HG02885 (cell line): ENCODE results near the gene DNAAF3.
A peak's percentile ranks its signal among the peaks of the same experiment; 100 is the strongest.
"Not testable (repeated sequence)": the region's sequence is repeated elsewhere in the genome, so short reads cannot be mapped to it uniquely, and the experiment has no call there.

Source experiments
- ATAC-seq: cut with Tn5 transposase; IDR thresholded peaks from one replicate; pipeline ENCODE4 v1.9.1; 2021; ENCODE audit warnings: mild to moderate bottlenecking; ENCODE audit not compliant: unreplicated experiment, poor library complexity

DNAAF3 gene

DNA sequence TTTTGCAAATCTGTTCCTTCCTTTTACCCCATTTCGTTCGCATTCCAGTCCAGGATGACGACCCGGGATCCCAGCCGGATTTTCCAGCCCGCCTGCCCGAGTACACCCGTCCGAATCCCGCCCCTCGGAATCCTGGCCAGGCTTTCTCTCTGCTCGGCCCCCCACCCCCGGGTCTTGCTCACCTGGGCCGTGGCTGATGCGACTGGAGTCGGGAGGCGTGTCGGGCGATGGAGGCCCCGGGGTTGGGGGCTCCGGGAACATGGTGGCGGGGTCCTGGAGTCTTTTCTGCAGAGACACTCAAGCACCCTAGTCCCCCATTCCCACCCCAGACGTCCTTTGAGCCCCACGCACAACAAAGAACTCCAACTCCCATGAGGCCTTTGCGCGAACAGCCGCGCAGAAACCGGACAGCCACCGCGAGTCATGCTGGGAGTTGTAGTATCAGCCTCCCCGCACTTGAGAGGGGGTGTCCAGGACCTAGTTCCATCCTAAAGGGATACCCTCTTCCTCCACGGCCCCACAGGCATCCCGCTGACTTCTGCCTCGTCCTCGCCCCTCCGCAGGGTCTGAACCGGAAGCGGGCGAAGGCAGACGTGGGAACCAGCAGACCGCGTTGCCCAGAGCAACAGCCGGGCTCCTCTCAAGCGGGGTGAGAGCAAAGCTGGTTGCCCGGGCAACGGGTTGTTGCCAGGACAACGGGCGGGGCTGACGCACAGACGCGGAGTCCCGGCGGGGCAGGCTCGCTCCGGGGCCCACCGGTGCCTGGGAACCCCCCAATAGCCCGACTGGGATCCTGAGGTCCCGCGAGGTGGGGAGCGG lies 12.6 kb upstream of the DNAAF3 start:
- peak; percentile 75 for ATAC-seq

DNA sequence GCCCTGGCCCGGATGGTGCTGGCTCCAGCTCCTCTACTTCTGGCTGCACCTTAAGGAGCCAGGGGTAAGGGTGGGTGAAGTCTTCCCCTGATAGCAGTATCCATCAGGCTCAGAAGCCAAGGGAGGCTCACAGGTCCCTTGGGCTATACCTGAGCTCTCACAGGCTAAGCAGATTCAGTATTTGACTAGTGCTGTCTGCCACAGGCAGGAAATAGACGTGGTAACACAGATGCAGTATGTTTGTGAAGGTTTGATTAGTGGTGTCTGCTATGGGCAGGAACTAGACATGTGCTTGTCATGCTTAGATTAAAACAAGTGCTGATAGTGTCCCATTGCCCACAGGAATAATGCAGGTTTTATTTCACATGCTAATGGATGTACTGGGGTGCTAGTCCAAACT lies 9.7 kb upstream of the DNAAF3 start:
- no peak for ATAC-seq

DNA sequence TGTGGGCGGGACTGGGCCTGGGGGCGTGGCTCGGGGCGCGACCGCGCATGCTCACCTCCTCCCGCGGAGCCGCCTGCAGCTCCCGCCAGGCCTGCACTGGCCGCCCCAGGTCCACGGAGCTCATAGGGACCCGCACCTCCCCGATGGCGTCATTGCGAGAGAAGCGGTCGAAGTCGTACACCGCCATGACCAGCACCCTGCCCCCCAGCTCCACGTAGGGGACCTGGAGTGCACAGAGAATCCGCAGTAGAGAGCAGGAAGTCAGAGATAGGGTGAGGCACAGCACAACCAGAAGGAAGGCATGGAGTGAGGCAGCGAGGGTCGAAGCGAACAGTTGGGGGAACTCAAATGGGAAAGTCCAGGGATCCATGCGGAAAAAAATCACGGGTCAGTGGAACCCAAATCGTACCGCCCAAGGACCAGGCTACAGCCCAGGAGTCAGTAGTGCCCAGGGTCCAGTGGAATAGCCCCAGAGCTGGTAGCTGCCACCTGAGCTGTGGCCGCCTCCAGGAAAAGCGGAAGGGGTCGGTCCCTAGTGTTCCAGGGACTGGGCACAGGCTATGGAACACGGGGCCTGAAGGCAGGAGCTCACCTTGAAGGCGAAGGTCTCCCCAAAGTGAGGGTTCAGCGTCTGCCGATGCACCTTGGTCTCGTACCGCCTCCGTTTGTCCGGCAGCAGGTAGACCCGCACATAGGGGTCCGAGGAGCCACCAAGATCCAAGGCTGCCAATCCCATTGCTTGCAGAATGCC lies 8.9 kb upstream of the DNAAF3 start:
- ATAC-seq = no peak

DNA sequence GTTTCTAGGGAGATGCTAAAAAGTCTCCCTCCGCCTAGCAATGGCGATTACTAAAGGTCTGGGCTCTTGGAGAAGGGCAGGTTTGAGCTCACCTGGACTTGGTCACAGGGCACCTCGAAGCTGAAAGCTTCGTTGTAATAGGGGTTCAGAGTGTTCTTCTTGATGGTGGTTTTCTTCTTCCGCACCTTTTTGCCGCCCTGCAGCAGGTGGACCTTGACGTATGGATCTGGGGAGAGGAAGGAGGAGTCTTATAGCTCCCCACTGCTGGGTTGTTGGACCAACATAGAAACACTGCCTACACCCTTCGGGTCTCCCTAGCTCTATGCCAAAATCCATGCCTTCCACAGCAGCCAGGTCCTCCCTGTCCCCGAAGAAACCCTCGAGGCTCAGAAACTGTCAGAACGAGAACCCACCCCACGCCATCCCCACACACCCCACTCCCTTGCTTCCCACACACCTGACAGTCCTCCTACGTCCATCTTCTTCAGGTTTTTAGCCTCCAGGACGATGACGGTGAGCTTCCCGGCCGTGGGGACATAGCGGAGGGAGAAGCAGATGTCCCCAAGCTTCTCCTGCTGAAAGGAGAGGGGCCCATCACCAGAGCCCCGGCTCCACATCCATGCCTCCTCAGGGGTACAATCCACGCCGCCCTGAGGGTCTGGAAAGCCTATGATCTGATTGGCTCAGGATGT lies 8.2 kb upstream of the DNAAF3 start:
- no peak for ATAC-seq

DNA sequence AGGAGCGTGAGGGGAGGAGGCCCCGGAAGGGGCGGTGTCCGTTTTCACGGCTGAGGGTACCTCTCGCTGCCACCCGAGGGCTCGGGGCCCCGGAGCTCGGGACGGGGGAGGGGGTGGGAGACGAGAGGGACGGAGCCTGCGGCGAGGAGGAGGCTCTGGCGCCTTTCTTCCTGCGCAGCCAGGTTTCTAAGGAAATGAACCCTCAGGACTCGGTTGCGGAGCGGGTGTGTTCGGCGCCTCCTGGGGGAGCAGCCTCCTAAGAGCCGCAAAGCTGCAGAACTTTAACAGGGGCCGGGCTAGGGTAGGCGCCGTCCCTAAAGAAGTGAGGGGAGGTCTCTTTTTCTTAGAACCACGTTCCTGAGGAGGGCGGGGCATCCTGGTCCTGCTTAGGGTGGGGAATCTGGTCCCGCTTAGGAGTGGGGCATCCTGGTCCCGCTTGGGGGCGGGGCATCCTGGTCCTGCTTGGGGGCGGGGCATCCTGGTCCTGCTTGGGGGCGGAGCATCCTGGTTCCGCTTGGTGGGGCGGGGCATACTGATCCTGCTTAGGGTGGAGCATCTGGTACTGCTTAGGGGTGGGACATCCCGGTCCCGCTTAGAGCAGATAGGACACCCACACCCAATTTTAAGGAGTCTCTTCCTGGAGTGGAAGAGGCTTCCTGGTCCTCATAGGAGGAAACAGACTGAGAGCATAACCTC lies 7.4 kb upstream of the DNAAF3 start:
- ATAC-seq = no peak

DNA sequence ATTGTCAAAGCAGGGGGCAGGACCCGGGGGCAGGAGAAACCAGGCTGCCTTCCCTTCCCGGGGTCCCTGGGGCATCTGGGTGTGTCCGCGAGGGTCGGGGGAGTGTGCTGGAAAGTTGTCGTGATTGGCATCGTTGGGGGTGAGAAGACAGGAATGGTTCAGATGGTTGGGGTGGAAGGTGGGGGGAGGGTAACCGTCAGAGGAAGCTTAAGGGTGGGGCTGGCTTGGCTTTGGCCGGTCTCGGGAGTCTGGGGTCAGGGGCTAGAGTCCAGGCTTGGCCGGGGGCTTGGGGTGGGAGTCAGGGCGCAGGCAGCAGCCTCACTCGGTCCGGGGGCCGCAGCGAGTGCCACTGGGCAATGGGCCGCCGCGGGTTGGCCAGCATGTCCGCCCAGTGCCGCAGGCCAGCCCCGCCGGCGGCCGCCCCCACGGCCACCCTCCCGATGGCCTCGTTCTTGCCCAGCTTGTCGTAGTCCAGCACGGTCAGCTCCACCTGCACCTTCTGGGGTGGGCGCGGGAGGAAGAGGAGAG lies 6.8 kb upstream of the DNAAF3 start:
- no peak for ATAC-seq

DNA sequence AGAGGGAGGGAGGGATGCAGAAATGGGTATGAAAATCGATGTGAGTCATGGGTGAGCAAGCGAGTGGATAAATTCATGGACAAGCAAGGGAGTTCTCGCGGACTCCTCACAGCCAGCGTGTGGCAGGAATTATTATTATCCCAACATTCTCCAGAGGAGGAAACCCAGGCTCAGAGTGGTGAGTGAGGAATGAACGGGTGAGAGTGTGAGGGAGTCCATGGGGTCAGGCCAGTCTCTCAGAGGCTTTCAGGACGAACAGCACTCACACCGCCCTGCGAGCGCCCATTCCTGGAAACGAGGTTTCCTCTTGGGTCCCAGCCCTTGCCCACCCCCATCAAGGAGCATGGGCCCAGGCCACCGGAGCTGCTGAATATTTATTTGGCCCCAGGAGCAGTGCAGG lies 6.3 kb upstream of the DNAAF3 start:
- no peak for ATAC-seq

DNA sequence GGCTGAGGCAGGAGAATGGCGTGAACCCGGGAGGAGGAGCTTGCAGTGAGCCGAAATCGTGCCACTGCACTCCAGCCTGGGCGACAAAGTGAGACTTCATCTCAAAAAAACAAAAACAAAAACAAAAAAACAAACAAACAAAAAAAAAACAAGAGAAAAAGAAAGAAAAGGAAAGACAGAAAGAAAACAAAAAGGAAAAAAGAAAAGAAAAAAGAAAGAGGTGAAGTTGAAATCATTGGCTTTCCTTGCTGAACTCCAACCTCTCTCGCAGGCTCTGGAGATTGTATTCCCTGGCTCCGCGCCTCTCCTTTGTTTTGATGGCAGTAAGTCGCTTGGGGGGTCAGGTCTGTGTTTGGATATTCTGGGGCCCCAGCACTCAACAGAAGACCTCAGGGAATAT lies 5.9 kb upstream of the DNAAF3 start:
- not testable (repeated sequence) for ATAC-seq

DNA sequence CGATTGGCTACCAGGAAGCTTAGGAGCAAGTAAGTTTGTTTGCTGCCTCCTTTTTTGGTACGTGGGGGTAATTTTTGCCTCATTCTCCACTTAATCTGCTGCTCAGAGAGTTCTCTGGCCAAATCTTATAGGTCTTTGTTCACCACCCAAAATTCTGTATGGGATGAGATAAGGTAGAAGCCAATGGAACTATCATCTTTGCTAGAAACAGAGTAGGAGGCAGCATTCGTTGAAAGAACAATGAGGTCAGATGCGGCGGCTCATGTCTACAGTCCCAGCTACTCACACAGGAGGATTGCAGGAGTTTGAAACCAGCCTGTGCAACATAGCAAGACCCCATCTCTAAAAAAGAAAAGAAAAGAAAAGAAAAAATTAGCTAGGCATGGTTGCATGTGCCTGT lies 5.0 kb upstream of the DNAAF3 start:
- no peak for ATAC-seq

DNA sequence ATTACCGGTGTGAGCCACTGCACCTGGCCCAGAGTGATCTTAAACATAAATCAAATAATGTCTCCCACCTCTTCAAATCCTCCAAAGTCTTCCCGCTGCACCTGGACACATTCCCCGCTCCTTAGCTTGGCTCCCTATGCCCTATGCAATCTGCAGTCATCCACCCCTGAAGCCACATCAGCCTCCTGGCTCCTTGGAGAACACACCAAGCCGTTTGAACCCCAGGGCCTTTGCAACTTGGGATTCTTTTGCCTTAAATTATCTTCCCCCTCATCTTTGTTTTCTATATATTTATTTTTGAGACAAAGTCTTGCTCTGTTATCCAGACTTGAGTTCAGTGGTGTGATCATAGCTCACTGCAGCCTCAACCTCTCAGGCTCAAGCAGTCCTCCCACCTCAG lies 2.7 kb upstream of the DNAAF3 start:
- ATAC-seq = no peak

DNA sequence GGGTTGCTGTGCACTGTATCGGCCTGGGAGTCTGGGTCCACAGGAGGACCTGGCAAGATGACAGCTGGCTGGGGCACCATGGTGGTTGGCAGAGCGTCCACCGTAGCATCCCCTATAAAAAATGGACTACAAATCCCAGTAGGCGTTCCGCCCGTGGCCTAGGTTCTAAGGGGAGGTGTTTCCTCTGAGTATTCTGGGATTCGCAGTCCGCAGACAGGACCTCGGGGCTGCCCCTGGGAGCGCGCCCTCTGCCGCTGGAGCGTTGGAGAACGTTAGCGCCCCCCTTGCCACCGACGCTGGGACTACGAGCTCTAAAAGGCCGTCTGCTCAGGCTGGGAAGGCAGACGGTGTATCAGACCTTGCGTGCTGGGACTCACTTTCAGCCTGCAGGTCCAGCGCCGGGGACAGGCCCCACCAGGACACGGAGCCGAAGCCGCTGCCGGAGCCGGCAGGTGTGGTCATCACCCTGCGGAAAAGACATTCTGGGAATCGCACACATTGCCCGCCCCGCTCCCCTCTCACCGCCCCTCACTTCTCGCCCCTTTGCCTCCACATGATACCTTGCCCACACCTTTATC lies 372 bp downstream of the DNAAF3 start:
- ATAC-seq = no peak

DNA sequence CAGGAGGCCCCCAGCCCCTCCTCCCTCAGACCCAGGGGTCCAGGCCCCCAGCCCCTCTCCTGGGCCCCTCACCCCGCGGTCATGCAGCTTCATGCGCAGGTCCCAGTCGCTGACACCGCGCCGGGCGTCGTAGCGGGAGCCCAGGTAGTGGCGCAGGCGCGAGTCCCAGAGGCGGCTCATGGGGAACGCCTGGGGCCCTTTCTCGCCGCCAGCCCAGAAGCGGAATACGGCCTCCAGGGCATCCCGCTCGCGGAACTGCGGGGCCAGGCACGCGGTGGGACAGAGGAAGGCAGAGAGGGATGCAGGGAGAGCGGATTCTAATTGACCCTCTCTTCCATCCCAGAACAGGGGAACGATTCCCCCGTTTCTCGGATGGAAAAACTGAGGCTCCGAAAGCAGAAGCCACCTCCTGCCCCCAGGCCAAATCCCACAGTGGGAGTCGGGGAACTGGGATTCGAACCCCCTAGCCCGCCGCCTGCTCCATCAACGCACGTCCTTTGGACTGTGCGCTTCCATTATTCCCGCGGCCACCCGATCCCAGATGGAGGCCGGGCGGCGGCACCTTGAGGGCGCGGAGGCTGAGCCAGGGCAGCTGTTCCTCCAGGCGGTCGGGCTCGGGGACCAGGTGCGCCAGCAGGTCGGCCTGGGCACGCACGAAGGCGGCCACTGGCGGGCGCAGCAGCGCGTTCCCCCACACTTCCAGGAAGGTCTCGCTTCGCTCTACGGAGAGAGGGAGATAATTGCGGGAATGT lies 4.7 kb downstream of the DNAAF3 start:
- no peak for ATAC-seq

DNA sequence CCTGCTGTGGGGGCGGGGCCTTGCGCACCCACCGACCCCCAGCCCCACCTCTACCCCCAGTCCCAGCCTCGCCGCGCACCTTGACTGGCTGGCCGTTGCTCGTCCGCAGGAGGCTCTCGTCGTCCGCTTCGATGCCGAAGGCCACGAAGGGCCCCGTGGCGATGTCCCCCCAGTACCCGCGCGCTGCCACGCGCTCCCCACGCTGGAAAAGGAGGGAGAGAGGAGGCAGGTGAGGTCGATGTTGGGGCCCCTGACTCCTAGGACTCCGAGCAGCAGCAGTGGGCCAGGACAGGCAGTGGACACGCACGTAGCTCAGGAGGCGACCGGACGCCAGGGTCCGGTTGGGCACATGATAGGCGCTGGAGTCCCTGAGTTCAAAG lies 5.4 kb downstream of the DNAAF3 start:
- ATAC-seq = peak; percentile 13

DNA sequence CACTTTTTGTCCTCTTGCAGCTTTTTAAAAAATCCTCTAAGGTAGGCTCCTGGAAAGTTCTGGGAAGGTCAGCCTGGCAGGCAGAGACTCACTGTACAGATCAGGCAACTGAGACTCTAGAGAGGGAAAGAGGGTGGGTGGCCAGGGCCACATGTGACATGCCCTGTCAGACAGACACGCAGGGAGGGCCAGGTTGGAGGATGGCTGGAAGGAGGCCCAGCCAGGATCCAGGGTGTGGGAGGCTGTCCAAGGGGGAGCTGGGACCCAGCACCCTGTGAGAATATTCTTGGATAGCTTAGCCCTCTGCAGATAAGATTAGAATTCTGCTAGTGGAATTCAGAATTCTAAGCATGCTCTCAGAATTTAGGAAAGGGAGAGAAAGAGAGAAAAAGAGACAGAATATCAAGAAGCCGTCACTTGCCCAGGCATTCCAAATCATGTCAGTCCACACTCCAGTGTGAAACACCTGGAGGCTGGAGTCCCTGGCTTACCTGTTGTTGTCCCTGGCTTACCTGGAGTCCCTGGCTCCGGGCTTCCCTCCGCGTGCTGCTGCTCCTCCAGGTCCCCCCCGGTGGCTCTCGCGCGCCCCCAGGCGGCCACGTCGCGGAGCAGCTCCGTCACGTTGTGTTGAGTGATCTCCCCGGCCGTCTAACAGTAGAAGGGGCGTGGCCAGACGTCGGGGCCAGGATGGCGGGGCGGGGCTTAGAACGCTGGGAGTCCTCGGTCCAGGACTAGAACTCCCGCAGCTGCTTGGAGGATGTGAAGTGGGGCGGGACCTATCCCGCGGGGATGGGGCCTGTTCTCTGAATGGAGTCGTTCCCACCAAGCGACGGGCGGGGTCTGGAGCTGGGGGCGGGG lies 6.1 kb downstream of the DNAAF3 start:
- peak; percentile 61 for ATAC-seq

DNA sequence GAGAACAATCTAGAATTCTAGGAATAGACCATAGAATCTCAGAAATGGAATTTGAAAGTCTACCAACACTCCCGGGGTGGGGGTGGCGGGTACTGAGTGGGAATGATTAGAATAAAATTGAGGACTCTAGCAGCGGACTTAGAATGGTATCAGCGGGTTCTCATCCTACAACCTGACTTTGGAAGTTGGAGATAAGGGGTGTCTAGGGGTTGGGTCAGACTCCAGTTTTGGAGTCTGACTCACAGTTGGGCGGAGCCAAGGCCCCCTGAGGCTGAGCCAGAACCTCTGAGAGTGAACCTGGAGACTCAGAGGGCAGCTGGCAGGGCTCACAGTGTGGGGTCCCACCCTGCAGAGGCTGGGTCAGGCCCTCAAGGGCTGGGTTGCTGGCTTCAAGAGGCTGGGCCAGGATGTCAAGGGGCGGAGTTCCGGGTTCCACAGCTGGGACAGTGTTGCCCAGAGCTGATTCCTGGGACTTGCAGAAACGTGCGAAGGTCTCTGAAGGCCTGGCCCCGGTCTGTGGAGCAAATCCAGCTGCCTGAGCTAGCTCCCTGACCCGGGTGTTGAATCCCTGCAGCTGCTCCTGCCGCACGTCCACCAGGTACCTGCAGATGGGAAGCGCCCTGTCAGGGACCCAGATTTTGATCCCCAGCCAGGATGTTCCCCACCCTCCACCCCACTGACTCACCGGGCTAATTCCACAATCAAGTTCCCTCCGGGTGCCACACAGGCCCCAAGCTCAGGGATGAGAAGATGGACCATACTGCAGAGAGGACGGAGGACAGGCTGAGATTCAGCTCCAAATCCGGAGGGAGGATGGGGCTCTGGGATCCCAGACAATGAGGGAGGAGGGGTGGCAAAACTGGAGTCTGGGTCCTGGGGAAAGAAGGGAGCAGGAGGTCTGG lies 7.3 kb downstream of the DNAAF3 start:
- ATAC-seq = no peak

DNA sequence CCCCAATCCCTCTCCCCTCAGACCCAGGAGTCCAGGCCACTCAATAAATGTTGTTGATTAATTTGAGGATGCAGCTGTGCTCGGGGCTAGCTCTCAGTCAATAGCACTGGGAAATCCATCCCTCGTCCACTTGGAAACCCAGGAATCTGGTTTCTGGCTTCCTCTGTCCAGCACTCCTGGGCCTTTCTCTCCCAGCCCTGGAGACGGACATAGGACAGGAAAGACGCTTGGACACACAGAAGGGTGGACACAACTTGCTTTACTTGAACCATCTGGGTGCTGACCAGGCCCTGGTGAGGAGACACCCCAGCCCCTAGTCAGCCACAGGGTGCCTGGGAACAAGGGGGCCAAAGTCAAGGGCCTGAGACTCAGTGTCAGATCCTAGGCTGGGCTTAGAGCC lies 8.0 kb downstream of the DNAAF3 start:
- ATAC-seq = no peak

DNA sequence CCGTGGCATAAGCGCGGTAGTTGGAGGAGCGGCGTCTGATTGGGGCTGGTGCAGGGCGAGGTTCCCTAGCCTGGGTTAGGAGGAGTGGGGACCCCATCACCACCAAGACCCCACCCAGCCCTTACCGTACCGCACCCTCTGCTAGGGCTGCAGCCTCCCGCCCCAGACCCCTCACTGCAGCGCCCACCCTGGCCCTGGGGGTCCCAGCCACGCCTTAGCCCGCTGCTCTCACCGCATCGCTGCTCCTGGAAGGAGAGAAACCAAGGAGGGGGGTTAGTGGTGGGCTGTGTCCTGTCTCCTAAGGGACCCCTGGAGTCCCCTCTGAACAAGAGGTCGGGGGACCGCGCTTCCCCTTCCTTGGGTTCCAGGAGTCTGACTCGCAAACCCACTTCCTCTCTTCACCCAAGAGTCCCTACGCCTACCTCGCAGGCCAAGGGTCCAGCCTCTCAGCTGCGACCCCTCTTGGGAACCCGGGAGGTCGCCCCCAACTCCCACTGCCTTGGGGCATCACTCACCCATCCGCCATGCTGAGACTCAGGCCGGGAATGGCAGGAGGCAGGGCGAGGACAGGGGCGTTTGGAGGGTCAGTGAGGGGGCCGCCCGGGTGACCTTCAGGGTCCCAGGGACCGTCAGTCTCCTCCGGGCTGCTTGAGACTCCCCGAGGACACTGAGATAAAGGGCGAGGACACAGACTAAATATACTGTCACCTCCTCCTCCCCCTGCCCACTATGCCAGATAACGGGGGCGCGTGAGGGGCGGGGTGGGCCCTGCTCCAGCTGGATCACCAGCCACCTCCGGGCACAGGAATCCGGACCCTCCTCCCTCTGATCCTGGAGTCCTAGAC lies 9.1 kb downstream of the DNAAF3 start, which contains the start of gene TNNI3:
TNNI3 (minus strand) TSS at position 669 of the 845 bp plus-strand sequence; CDS start at position 526, 143 bp downstream.
- ATAC-seq = no peak
